ENCODE data around the gene ZDHHC14.

GRCh38 chr6:157677235-157677634 is 296.2 kb downstream of the ZDHHC14 start:
- TF ChIP-seq CTCF (IDR thresholded peaks at IDR 0.05) = no peak
- TF ChIP-seq POLR2A (IDR thresholded peaks at IDR 0.05) = no peak
- no peak for TF ChIP-seq POLR2AphosphoS5 (IDR thresholded peaks at IDR 0.05)
